Activated T-cell treated with anti-CD3 and anti-CD28 coated beads, Interleukin-2, amount 50 U/mL, for 72 hours (primary cell): ENCODE measurements around the gene DHX35. TPM values are rescaled to one million over a fixed set of nuclear protein-coding genes. Genes with fewer than 3 reads are reported as not detected.

ENCODE experiments used
- ATAC-seq, 2 donors: fragments of 150-1000 bp; cut with Tn5 transposase; replicated peaks in 1 of 2; 2 replicates each; pipeline ENCODE4 v1.10.0; 2021; ENCODE audit warnings: moderate library complexity in 2 of 2, mild to moderate bottlenecking in 1 of 2
- DNase-seq, 2 donors: peaks; one replicate each; pipeline ENCODE4 v3.0.0; 2021 to 2022; ENCODE audit warnings: mixed read lengths in 1 of 2
- H3K27ac Mint-ChIP-seq: one replicate; pipeline ENCODE4 v1.8.0; 2022; ENCODE audit warnings: mild to moderate bottlenecking, moderate library complexity, mixed read lengths
- H3K27me3 Mint-ChIP-seq: one replicate; pipeline ENCODE4 v1.8.0; 2022; ENCODE audit warnings: low read depth, mixed read lengths
- H3K36me3 Mint-ChIP-seq, 2 donors: one replicate each; pipeline ENCODE4 v1.8.0; 2022; ENCODE audit warnings: mixed read lengths in 2 of 2, mild to moderate bottlenecking in 1 of 2; ENCODE audit not compliant: insufficient read depth in 2 of 2
- H3K4me1 Mint-ChIP-seq: one replicate; pipeline ENCODE4 v1.8.0; 2022; ENCODE audit warnings: low read depth, mixed read lengths
- H3K4me3 Mint-ChIP-seq, 2 donors: one replicate each; pipeline ENCODE4 v1.8.0; 2022; ENCODE audit warnings: mild to moderate bottlenecking in 2 of 2, mixed read lengths in 2 of 2, moderate library complexity in 2 of 2
- H3K9me3 Mint-ChIP-seq, 2 donors: one replicate each; pipeline ENCODE4 v1.8.0; 2022; ENCODE audit warnings: mixed read lengths in 2 of 2
- total RNA-seq, 2 donors: library from RNA; stranded (reverse); gene quantifications; one replicate each; pipeline ENCODE4 v1.2.3, GENCODE V29; 2022

DHX35 gene
- total RNA-seq, 2 donors from 2014 or later: 9.4 to 14.2 TPM

DNA sequence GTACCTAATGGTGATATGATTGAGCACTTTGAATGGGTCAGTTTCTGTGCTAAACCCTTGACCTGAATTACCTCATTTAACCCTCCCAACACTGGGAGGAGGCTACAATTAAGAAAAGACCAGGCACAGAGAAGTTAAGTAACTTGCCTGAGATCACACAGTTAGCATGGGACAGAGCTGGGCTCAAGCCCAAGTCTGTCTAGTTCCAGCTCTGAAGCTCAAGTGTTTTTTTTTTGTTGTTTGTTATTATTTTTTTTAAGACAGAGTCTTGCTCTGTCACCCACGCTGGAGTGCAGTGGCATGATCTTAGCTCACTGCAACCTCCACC lies 31.9 kb upstream of the DHX35 start:
- DNase-seq (no peak), ATAC-seq (no peak)
- peaks cover 6 to 7% of the 10 kb centered on the region in 2 donors for H3K36me3 Mint-ChIP-seq
- H3K27ac Mint-ChIP-seq: peak overlapping the region; percentile 12
- no peaks in the 10 kb centered on the region for H3K9me3 Mint-ChIP-seq
- H3K4me3 Mint-ChIP-seq: no peak overlapping the region
- peaks cover 36% of the 10 kb centered on the region for H3K4me1 Mint-ChIP-seq
- no peaks in the 10 kb centered on the region for H3K27me3 Mint-ChIP-seq

DNA sequence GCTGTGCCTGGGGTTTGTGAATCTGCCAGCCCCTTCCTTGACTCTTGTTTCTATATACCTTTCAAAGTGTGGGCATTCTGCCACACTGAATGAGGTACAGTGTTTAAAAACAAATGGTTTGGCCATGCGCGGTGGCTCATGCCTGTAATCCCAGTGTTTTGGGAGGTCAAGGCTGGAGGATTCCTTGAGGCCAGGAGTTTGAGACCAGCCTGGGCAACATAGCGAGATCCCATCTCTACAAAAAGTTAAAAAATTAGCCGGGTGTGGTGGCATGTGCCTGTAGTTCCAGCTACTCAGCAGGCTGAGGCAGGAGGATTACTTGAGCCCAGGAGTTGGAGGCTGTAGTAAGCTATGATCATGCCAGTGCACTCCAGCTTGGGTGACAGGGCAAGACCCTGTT lies 30.2 kb upstream of the DHX35 start:
- Mint-ChIP-seq H3K27ac (no peak overlapping the region), H3K9me3 (no peaks in the 10 kb centered on the region), H3K27me3 (no peaks in the 10 kb centered on the region), H3K4me1 (peaks cover 30% of the 10 kb centered on the region), H3K36me3 (peaks cover 7 to 8% of the 10 kb centered on the region in 2 donors), H3K4me3 (no peak overlapping the region)
- no peak for ATAC-seq
- DNase-seq: no peak

DNA sequence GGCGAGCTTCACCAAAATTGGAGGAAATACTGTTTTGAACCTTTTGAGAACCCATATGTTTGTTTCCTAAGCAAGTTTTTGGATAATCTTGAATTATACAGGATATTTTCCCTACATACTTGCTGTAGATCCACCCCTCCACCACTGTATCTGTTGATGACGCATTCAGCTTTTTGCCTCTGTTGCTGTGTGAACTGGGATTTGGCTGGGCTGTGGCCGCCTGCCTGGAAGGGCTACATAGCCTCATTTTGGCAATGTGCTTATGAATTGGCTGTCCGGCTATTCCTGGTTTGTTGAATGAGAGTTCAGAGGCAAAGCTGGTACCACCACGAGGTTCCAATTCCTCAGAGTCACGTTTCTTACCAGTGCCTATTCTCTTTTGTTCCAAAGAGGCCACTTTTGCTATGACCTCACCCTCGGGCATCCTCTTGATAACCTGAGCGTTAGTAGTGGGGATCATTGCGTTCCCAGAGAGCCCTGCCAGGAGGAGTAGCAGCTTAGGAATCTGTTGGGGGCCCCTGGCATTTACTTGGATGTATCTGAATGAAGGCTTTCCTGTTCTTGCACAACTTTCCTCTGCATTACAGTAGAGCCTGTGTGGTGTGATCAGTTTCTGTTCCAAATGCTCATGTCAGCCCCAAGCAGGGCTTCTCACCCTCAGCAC lies 29.6 kb upstream of the DHX35 start:
- H3K27ac Mint-ChIP-seq: no peak overlapping the region
- no peak overlapping the region for H3K4me3 Mint-ChIP-seq
- H3K9me3 Mint-ChIP-seq: no peaks in the 10 kb centered on the region
- no peak for ATAC-seq
- H3K36me3 Mint-ChIP-seq: peaks cover 7 to 8% of the 10 kb centered on the region in 2 donors
- no peak for DNase-seq
- H3K4me1 Mint-ChIP-seq: peaks cover 27% of the 10 kb centered on the region
- no peaks in the 10 kb centered on the region for H3K27me3 Mint-ChIP-seq

DNA sequence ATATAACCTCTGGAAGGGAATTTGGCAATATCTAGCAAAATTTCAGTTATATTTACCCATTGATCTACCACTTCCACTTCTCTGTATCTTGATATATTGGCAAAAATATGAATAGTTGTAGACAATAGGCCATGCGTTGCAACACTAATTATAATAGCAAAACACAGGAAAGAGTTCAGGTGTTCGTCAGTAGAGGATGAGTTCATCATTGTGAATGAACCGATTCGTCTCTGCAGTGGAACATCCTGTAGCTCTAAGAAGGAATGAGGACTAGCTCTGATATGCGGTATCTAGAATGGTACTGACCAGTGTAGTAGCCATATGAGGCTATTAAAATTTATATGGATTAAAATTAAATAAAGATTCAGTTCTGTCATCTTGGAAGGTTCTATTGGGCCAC lies 27.6 kb upstream of the DHX35 start:
- H3K4me1 Mint-ChIP-seq: peaks cover 17% of the 10 kb centered on the region
- H3K4me3 Mint-ChIP-seq: no peak overlapping the region
- H3K36me3 Mint-ChIP-seq: peaks cover 4 to 14% of the 10 kb centered on the region in 2 donors
- DNase-seq (no peak), ATAC-seq (no peak)
- no peak overlapping the region for H3K27ac Mint-ChIP-seq
- no peaks in the 10 kb centered on the region for H3K9me3 Mint-ChIP-seq
- H3K27me3 Mint-ChIP-seq: no peaks in the 10 kb centered on the region

DNA sequence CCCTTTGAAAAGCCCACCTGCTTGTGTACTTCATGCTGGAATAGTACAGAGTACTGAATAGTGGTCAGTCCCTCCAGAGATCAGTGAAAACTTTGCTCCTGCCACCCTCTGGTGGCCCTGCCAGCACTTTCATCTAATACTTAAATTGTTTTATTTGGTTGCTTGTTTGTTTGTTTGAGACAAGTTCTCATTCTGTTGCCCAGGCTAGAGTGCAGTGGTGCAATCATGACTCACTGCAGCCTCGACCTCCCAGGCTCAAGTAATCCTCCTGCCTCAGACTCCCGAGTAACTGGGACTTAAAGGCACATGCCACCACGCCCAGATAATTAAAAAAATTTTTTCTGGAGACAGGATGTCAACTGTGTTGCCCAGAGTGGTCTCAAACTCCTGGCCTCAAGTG lies 26.9 kb upstream of the DHX35 start:
- H3K9me3 Mint-ChIP-seq: no peaks in the 10 kb centered on the region
- ATAC-seq (no peak), DNase-seq (no peak)
- H3K4me1 Mint-ChIP-seq: peaks cover 14% of the 10 kb centered on the region
- H3K27me3 Mint-ChIP-seq: no peaks in the 10 kb centered on the region
- H3K4me3 Mint-ChIP-seq: no peak overlapping the region
- H3K36me3 Mint-ChIP-seq: peaks cover 4 to 14% of the 10 kb centered on the region in 2 donors
- no peak overlapping the region for H3K27ac Mint-ChIP-seq

DNA sequence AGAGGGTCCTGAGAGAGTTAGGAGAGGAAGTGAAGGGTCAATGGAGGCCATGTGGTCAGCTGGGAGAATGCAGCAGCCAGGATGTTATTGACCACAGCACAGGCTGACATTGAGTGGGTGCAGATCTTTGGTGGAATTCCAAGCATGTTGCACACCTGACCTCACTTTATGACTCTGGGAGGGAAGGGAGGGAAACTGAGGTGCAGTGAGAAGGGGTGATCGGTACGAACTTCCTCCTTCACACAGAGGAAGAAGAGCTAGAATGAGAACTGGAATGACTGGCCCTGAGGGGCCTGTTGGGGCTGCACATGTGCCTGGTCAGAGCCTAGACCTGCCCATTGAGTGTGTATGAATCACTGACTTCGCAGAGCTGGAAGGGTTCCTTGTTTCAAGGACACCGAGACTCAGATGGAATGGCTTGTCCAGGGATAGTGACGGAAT lies 26.2 kb upstream of the DHX35 start:
- Mint-ChIP-seq H3K4me1 (peaks cover 14% of the 10 kb centered on the region), H3K27ac (no peak overlapping the region), H3K4me3 (no peak overlapping the region), H3K36me3 (peaks cover 4 to 17% of the 10 kb centered on the region in 2 donors), H3K27me3 (no peaks in the 10 kb centered on the region), H3K9me3 (no peaks in the 10 kb centered on the region)
- DNase-seq (no peak), ATAC-seq (no peak)

DNA sequence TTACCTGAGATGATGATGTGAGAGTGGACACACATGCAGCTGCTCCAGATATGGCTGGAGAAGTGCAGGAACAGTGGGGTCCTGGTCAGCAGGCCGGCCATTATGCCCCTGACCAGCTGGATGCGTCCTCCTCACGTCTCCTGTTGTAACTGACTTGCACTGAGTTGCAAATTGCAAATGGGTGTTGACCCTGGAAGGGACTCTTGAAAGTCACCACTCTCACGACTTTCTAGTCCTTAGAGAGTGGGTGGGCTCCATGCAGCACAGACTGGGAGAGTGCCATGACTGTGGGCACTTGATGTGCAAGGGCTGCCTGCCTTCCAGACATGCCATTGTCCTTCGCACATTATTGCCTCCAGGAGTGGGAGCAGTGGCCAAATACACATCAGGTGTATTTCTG lies 25.1 kb upstream of the DHX35 start:
- no peak overlapping the region for H3K27ac Mint-ChIP-seq
- peaks cover 14% of the 10 kb centered on the region for H3K4me1 Mint-ChIP-seq
- no peak overlapping the region for H3K4me3 Mint-ChIP-seq
- H3K9me3 Mint-ChIP-seq: no peaks in the 10 kb centered on the region
- H3K27me3 Mint-ChIP-seq: no peaks in the 10 kb centered on the region
- H3K36me3 Mint-ChIP-seq: peaks cover 6 to 22% of the 10 kb centered on the region in 2 donors
- no peak for DNase-seq
- no peak for ATAC-seq

DNA sequence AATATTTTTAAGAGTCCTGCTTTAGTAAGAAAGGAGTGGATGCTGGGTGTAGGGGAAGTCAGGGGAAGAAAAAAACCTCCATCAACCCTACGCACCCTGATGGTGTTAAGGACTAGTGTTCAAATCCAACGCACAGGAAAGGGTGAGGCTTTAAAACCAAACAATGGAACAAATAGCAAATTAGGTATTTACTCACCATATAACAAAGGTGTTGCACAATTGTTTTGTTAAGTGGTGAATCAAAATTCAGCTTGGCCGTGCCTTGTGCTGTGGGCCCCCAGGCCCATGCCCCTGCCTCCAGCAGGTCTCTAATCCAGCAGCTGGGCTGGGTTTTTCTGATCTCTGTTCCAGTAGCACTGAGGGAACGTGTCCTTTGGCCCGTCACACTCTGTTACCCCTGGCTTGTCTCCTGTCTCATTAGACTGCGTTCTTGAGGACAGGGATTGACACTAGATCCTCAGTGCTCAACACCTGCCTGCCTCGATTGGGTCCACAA lies 24.1 kb upstream of the DHX35 start:
- H3K36me3 Mint-ChIP-seq: peaks cover 9 to 32% of the 10 kb centered on the region in 2 donors
- no peaks in the 10 kb centered on the region for H3K9me3 Mint-ChIP-seq
- DNase-seq: no peak
- no peak overlapping the region for H3K27ac Mint-ChIP-seq
- no peak overlapping the region for H3K4me3 Mint-ChIP-seq
- no peaks in the 10 kb centered on the region for H3K27me3 Mint-ChIP-seq
- ATAC-seq: no peak
- peaks cover 14% of the 10 kb centered on the region for H3K4me1 Mint-ChIP-seq

DNA sequence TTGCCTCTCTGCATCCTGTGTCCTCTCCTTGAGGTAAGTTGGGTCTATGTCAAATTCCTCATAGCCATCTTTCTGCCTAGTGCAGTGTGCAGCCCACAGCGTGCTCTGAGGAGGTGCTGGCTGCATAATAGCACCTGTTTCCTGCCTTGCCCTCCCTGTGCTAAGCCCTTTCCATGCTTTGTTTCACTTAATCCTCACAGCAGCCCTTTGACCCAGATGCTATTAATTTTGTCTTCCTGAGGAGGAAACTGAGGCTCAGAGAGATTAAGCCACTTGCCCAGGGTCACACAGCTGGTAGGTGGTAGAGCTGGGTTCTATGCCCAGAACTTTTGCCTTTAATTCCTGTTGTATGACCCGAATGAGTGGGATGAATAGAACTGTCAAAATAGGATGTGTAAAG lies 22.5 kb upstream of the DHX35 start:
- no peaks in the 10 kb centered on the region for H3K27me3 Mint-ChIP-seq
- H3K9me3 Mint-ChIP-seq: no peaks in the 10 kb centered on the region
- no peak overlapping the region for H3K27ac Mint-ChIP-seq
- DNase-seq (no peak), ATAC-seq (no peak)
- H3K4me3 Mint-ChIP-seq: no peak overlapping the region
- peaks cover 14% of the 10 kb centered on the region for H3K4me1 Mint-ChIP-seq
- H3K36me3 Mint-ChIP-seq: peaks cover 8 to 38% of the 10 kb centered on the region in 2 donors

DNA sequence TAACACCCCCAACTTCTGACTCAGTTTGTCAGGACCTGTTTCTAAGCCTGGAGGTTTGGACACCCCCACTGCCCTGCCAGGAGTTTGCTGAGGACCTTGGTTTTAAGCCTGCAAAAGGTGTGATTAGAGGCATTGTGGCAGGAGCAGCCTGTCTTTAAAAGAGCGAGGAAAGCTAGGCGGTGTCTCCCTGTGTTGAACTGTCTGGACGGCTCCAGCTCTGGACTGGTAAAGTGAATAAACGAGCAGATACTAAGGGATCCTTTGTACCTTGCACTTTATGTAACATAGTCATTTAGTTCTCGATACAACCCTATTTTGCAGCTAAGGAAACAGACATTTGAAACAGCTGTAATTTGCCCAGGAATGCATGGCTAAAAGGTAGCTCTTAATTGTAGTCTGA lies 21.5 kb upstream of the DHX35 start:
- DNase-seq: no peak
- H3K9me3 Mint-ChIP-seq: no peaks in the 10 kb centered on the region
- ATAC-seq: no peak

DNA sequence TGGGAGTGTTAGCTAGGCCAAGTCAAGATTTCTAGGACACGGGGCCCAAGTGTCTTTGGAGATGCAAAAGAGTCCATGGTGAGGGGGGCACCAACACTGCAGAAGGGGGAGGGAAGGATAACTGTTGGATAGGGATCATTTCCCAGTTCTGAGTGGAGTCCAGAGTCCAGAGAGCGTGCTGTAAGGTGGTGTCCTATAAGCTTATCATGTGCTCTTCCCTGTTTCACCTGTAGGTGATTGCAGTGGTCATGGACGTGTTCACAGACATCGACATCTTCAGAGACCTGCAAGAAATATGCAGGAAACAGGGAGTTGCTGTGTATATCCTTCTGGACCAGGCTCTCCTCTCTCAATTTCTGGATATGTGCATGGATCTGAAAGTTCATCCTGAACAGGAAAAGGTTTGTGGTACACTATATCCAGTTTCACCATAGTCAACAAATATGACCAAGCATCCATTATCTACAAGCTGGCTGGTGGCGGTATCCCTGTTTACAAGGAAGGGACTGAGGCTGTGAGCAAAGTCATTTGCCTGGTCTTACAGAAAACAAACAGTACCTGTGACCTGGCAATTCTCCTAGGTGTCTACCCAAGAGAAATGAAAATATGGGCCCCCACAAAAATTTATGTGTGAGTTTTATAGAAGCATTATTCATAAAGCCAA lies 20.3 kb upstream of the DHX35 start:
- H3K9me3 Mint-ChIP-seq: no peaks in the 10 kb centered on the region
- peaks cover 14% of the 10 kb centered on the region for H3K4me1 Mint-ChIP-seq
- peaks cover 12 to 41% of the 10 kb centered on the region in 2 donors for H3K36me3 Mint-ChIP-seq
- peak in 1 of 2 donors; percentile 22 for ATAC-seq
- no peak overlapping the region for H3K27ac Mint-ChIP-seq
- DNase-seq: no peak
- no peaks in the 10 kb centered on the region for H3K27me3 Mint-ChIP-seq
- H3K4me3 Mint-ChIP-seq: no peak overlapping the region

More for the DNA sequence above, 21.5 kb upstream of the DHX35 start:
- Mint-ChIP-seq H3K27ac (no peak overlapping the region), H3K4me1 (peaks cover 14% of the 10 kb centered on the region), H3K27me3 (no peaks in the 10 kb centered on the region), H3K36me3 (peaks cover 8 to 39% of the 10 kb centered on the region in 2 donors), H3K4me3 (no peak overlapping the region)

DNA sequence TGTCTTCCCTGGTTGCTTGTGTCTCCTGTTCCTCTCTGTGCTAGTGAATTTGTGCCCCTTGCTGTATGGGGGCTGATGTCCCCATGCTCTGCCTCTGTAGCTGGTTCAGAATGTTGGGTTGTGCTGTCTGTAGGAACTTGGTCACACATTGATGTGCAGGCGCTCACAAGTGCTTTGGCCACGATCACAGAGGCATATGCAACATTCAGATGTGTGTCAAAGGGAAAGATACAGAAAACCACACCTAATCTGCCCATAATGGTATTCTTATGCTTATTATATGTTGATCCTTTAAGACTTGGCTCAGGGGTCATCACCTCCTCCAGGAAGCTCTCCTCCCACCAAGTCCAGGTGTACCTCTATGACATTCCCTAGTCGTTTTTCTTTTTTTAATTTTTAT lies 17.1 kb upstream of the DHX35 start:
- DNase-seq (no peak), ATAC-seq (no peak)
- H3K9me3 Mint-ChIP-seq: no peaks in the 10 kb centered on the region
- H3K4me1 Mint-ChIP-seq: no peaks in the 10 kb centered on the region
- no peaks in the 10 kb centered on the region for H3K27me3 Mint-ChIP-seq
- H3K4me3 Mint-ChIP-seq: no peak overlapping the region
- H3K36me3 Mint-ChIP-seq: peaks cover 14 to 45% of the 10 kb centered on the region in 2 donors
- no peak overlapping the region for H3K27ac Mint-ChIP-seq

DNA sequence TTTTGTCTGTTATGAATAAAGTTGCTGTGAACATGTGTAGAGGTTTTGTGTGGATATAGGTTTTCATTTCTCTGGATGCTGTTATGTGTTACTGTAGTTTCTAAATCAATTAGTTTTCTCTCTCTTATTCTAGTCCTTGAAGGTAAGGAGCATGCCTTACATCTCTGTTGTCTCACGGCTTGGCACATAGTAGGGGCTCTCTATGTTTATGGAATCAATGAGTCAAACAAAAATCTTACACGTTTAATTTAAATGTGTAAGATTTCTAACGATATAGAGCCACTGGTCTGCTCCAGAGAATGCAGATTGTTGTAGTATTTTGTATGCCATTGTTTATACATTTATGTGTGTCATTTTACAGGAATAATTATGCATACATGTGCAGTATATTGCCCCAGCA lies 15.3 kb upstream of the DHX35 start:
- no peak overlapping the region for H3K4me3 Mint-ChIP-seq
- H3K4me1 Mint-ChIP-seq: no peaks in the 10 kb centered on the region
- H3K27me3 Mint-ChIP-seq: no peaks in the 10 kb centered on the region
- ATAC-seq (no peak), DNase-seq (no peak)
- peaks cover 12 to 40% of the 10 kb centered on the region in 2 donors for H3K36me3 Mint-ChIP-seq
- H3K9me3 Mint-ChIP-seq: no peaks in the 10 kb centered on the region
- H3K27ac Mint-ChIP-seq: no peak overlapping the region
